Osteoblast (primary cell): ENCODE measurements around the gene ZNF524. TPM values are rescaled to one million over a fixed set of nuclear protein-coding genes. Genes with fewer than 3 reads are reported as not detected.

ENCODE experiments used
- DNase-seq: peaks from one replicate; pipeline ENCODE4 v3.0.0; 2011; ENCODE audit warnings: low spot score, mixed read lengths; ENCODE audit not compliant: insufficient read length; ENCODE audit errors: missing footprints
- H2AFZ ChIP-seq: 2 replicates; pipeline ENCODE4 v1.6.0; 2011; ENCODE audit warnings: mild to moderate bottlenecking, low read length
- H3K27ac ChIP-seq: 2 replicates; pipeline ENCODE4 v1.5.1; 2011; ENCODE audit warnings: mild to moderate bottlenecking, low read depth, low read length, moderate library complexity
- H3K27me3 ChIP-seq: 2 replicates; pipeline ENCODE4 v1.6.0; 2012; ENCODE audit warnings: mild to moderate bottlenecking, control low read depth, inconsistent platforms, low read length, moderate library complexity; ENCODE audit not compliant: insufficient read depth
- H3K36me3 ChIP-seq: 2 replicates; pipeline ENCODE4 v1.5.1; 2011; ENCODE audit warnings: mild to moderate bottlenecking, low read length, control low read depth, moderate library complexity; ENCODE audit not compliant: insufficient read depth
- H3K4me1 ChIP-seq: 2 replicates; pipeline ENCODE4 v1.5.1; 2011; ENCODE audit warnings: mild to moderate bottlenecking, low read length, control low read depth, moderate library complexity; ENCODE audit not compliant: insufficient read depth
- H3K4me2 ChIP-seq: 2 replicates; pipeline ENCODE4 v1.6.0; 2011; ENCODE audit warnings: mild to moderate bottlenecking, low read length; ENCODE audit not compliant: insufficient read depth
- H3K4me3 ChIP-seq: fragments of 200-600 bp; sonication (generic); 3 replicates; pipeline ENCODE4 v1.5.1; 2012; ENCODE audit warnings: mild to moderate bottlenecking, low read length, inconsistent platforms; ENCODE audit not compliant: insufficient read depth
- H3K79me2 ChIP-seq: 2 replicates; pipeline ENCODE4 v1.6.0; 2012; ENCODE audit warnings: mild to moderate bottlenecking, low read length, control low read depth, inconsistent platforms; ENCODE audit not compliant: insufficient read depth
- H3K9me3 ChIP-seq: 2 replicates; pipeline ENCODE4 v1.5.1; 2011; ENCODE audit warnings: low read depth, low read length, control low read depth
- H4K20me1 ChIP-seq: 2 replicates; pipeline ENCODE4 v1.6.0; 2012; ENCODE audit warnings: mild to moderate bottlenecking, low read length, control low read depth; ENCODE audit not compliant: insufficient read depth
- total RNA-seq: library from RNA; depleted of rRNA; stranded (reverse); fragments of >200 nt; gene quantifications from 2 replicates; pipeline ENCODE4 v1.2.3, GENCODE V29; 2012
- TF ChIP-seq, protein P1 (sequence below): IDR thresholded peaks from 2 replicates; pipeline ENCODE4 v1.5.1; 2011; ENCODE audit warnings: mild to moderate bottlenecking, low read depth, low read length, moderate library complexity; ENCODE audit errors: extremely low read depth

Gene ZNF524
- total RNA-seq, 1 donor = 11.2 TPM

GRCh38 chr19:55603115-55603514 lies 3.0 kb downstream of the ZNF524 start:
- Histone ChIP-seq H3K36me3 (no peaks in the 10 kb centered on the region), H3K9me3 (no peaks in the 10 kb centered on the region)
- peak; percentile 62 for DNase-seq

DNA sequence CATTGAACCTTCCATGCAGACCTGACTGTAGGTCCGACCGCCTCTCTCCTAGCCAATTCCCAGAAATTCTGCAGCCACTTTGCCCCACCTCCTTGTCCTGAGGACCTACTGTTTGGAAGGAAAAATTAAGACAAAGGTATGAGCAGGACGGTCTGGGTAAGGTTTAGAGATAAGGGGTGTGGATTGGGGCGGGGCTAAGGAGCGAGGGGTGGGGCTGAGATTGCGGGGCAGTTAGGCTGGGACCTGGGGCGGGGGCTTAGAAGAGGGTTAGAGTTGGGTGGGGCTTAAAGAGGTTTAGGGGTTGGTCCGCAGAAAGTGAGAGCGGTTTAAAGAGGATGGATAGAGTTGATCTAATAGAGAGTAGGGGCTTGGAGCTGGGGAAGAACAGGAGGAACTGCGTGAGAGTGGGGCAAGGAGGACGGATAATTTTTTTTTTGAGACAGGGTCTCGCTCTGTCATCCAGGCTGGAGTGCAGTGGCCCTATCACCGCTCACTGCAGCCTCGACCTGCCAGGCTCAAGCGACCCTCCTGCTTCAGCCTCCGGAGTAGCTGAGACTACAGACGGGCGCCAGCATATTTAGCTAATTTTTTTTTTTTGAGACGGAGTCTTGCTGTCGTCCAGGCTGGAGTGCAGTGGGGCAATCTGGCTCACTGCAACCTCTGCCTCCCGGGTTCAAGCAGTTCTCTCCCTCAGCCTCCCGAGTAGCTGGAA lies 3.6 kb downstream of the ZNF524 start:
- H3K9me3 ChIP-seq = no peaks in the 10 kb centered on the region
- H3K79me2 ChIP-seq = peaks cover 38% of the 10 kb centered on the region
- TF ChIP-seq, protein P1, sequence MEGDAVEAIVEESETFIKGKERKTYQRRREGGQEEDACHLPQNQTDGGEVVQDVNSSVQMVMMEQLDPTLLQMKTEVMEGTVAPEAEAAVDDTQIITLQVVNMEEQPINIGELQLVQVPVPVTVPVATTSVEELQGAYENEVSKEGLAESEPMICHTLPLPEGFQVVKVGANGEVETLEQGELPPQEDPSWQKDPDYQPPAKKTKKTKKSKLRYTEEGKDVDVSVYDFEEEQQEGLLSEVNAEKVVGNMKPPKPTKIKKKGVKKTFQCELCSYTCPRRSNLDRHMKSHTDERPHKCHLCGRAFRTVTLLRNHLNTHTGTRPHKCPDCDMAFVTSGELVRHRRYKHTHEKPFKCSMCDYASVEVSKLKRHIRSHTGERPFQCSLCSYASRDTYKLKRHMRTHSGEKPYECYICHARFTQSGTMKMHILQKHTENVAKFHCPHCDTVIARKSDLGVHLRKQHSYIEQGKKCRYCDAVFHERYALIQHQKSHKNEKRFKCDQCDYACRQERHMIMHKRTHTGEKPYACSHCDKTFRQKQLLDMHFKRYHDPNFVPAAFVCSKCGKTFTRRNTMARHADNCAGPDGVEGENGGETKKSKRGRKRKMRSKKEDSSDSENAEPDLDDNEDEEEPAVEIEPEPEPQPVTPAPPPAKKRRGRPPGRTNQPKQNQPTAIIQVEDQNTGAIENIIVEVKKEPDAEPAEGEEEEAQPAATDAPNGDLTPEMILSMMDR = no peak
- H3K27me3 ChIP-seq = no peaks in the 10 kb centered on the region
- DNase-seq = no peak
- H3K36me3 ChIP-seq = no peaks in the 10 kb centered on the region
- peaks cover 19% of the 10 kb centered on the region for H3K4me1 ChIP-seq
- peaks cover 13% of the 10 kb centered on the region for H4K20me1 ChIP-seq
- H3K4me3 ChIP-seq = no peak overlapping the region
- no peak overlapping the region for H3K27ac ChIP-seq
- no peak overlapping the region for H3K4me2 ChIP-seq
- no peak overlapping the region for H2AFZ ChIP-seq

More at GRCh38 chr19:55603115-55603514, 3.0 kb downstream of the ZNF524 start:
- Histone ChIP-seq H3K27me3 (no peaks in the 10 kb centered on the region), H3K79me2 (peaks cover 34% of the 10 kb centered on the region), H3K27ac (no peak overlapping the region), H3K4me2 (no peak overlapping the region), H4K20me1 (peaks cover 13% of the 10 kb centered on the region), H3K4me1 (peaks cover 19% of the 10 kb centered on the region), H3K4me3 (no peak overlapping the region), H2AFZ (no peak overlapping the region)
- TF ChIP-seq, protein P1 = no peak

- Histone ChIP-seq H3K27ac (peak overlapping the region; percentile 65), H3K79me2 (peaks cover 51% of the 10 kb centered on the region), H3K9me3 (peaks cover 6% of the 10 kb centered on the region), H3K27me3 (no peaks in the 10 kb centered on the region), H3K4me3 (peak overlapping the region; percentile 97), H4K20me1 (peaks cover 23% of the 10 kb centered on the region), H3K4me1 (peaks cover 19% of the 10 kb centered on the region), H3K4me2 (peak overlapping the region; percentile 100), H2AFZ (no peak overlapping the region), H3K36me3 (peaks cover 11% of the 10 kb centered on the region)
- peak; percentile 100 for DNase-seq
- TF ChIP-seq, protein P1 = no peak
Measured at GRCh38 chr19:55605207-55605636, 5.1 kb downstream of the ZNF524 start.

GRCh38 chr19:55605637-55606470 lies 5.8 kb downstream of the ZNF524 start, which contains the start of gene ZNF865:
Gene ZNF865 (plus strand): TSS chr19:55605647. CDS start chr19:55613619, 7,972 bp downstream.
- peaks cover 23% of the 10 kb centered on the region for H4K20me1 ChIP-seq
- peaks cover 11% of the 10 kb centered on the region for H3K36me3 ChIP-seq
- DNase-seq = peak; percentile 98
- peaks cover 52% of the 10 kb centered on the region for H3K79me2 ChIP-seq
- H3K4me3 ChIP-seq = peak within 1 kb of the TSS; percentile 97
- H3K27ac ChIP-seq = peak within 1 kb of the TSS; percentile 89
- TF ChIP-seq, protein P1 = peak; percentile 92
- H3K4me1 ChIP-seq = peaks cover 16% of the 10 kb centered on the region
- H3K4me2 ChIP-seq = peak within 1 kb of the TSS; percentile 100
- H2AFZ ChIP-seq = peak within 1 kb of the TSS; percentile 85
- no peaks in the 10 kb centered on the region for H3K27me3 ChIP-seq
- peaks cover 6% of the 10 kb centered on the region for H3K9me3 ChIP-seq
